NOMO-1 treated with dmso at 0.1 percent for 144 hours (cell line): ENCODE data around the gene TNRC6A.

Source experiments
- DNase-seq: peaks from one replicate; lab custom pipeline; 2025; ENCODE audit not compliant: unreplicated experiment; lab: John Stamatoyannopoulos, UW

TNRC6A gene

DNA sequence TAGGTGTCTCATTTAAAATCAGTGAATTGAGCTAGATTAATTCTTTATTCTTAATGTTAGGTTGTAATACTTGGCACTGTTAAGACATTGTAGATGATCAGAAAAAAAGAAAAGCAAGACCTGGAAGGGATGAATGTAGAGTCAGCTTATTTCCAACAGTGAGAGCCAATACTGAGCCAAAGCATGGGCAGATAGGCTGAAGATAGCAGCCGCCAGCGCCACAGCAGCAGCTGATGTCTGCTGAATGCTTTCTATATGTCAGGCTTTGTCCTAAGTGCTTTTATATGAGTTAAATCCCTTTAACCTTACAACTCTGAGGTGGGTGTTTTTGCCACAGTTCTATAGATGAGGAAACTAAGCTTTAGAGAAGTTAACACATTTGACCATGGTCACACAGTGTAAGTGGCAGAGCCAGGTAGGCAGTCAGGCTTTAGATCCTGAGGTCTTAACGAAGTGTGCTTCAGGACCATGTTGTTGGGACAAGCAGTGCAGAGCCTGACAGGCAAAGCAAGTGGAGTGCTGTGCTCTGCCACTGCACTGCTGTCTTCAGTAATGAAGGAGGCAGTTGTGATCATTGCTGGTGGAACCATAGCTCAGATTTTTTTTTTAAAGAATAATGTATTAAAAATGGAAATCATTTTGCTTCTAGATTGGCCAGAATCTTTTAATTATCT, 25.9 kb downstream of the TNRC6A start:
- no peak for DNase-seq

GRCh38 chr16:24758373-24758772, 28.9 kb downstream of the TNRC6A start:
- DNase-seq: no peak

DNA sequence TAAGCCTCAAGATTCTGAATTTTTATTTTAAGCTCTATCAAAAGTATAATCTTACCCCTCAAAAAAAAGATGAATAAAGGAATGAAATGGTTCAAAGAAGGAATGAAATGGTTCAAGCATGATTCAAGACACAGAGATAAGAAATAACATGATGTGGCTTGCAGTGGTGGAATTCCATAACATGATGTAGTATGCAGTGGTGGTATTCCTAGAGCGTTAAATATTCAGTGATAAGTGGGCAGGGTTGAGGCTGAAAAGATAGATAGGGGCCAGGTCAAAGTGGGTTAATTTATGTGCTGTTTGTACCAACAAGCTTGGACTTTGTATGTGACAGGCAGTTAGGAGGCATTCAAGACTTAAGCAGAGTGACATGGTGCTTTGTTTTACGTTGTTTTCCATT, 29.6 kb downstream of the TNRC6A start:
- DNase-seq: no peak

- no peak for DNase-seq
Observed at GRCh38 chr16:24761526-24761925, 32.1 kb downstream of the TNRC6A start.

DNA sequence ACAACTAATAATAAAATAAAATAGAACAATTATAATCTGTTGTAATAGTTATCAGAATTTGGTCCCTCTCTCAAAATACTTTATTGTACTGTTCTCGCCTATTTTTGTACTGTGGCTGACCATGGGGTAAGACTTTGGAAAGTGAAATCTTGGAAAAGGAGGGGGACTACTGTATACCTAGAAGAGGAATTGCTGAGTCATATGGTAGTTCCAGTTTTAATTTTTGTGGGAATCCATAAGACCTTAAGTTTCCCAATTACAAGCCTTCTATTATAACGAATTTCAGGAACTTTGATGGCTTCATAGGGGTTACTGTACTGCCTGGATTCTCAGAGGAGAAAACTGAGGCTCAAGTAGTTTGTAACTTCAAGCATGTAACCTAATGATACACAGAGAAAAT, 35.5 kb downstream of the TNRC6A start:
- DNase-seq: no peak

GRCh38 chr16:24766057-24766456, 36.6 kb downstream of the TNRC6A start:
- no peak for DNase-seq

GRCh38 chr16:24769806-24770205, 40.4 kb downstream of the TNRC6A start:
- no peak for DNase-seq

- no peak for DNase-seq
Observed at GRCh38 chr16:24771132-24771778, 41.8 kb downstream of the TNRC6A start.

GRCh38 chr16:24771779-24772157, 42.3 kb downstream of the TNRC6A start:
- no peak for DNase-seq

GRCh38 chr16:24773771-24774427, 44.4 kb downstream of the TNRC6A start:
- DNase-seq: no peak

DNA sequence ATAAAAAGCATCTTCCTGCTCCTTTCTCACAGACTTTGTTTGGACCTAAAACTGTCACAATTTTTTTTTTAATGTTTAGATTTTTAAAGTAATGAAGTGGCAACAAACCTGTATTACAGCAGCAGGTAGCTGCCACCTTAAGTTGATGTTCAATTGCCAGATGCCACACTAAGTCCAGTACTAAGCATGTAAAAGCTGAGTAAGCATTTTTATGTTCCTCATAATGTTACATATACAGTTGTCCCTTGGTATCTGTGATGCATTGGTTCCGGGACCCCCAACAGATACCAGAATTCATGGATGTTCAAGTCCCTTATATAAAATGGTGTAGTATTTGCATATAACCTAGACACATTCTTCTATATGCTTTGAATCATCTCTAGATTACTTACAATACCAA, 45.1 kb downstream of the TNRC6A start:
- no peak for DNase-seq

- no peak for DNase-seq
Observed at GRCh38 chr16:24775455-24775854, 46.0 kb downstream of the TNRC6A start.

- DNase-seq: no peak
Observed at GRCh38 chr16:24776501-24777220, 47.2 kb downstream of the TNRC6A start.

DNA sequence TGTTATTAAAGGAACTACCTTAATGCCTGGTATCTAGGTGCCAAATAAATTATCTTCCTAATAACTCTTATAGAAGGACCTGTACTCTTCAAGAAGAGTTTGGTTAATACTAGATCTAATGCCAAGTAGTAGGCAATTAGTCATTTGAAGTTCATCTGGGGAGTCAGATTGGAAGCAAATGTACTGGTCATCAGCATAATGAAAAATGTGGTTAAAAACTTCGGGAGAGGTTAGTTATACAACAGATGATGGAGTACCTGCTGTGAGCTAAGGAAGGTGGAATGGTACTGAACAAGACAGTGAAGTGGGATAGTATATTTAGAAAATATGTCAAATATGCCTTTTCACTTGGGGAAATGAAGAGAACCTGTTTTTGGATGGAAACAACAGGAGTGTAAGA, 49.2 kb downstream of the TNRC6A start:
- no peak for DNase-seq

- DNase-seq: no peak
Observed at GRCh38 chr16:24781256-24781655, 51.8 kb downstream of the TNRC6A start.

- no peak for DNase-seq
Observed at GRCh38 chr16:24784121-24784520, 54.7 kb downstream of the TNRC6A start.

GRCh38 chr16:24789881-24790280, 60.4 kb downstream of the TNRC6A start:
- DNase-seq: no peak

DNA sequence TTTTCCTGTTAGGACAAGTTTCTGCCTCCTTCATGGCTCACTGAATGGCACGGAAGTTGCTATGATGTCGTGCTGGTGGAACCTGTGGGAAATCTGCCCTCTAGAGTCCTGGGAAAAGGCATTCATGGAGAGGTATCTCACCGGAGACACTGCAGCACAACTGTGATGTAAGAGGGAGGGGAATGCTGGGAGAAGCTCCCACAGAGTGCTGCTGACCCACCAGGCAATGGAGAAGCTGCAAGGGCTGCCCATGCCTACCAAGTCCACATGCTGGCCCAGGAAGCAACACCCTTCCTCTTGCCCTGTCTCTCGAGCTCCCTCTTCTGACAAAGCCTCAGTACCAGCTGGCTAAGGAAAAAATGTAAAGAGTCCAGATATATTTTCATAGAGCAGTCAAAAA, 71.1 kb downstream of the TNRC6A start:
- no peak for DNase-seq

DNA sequence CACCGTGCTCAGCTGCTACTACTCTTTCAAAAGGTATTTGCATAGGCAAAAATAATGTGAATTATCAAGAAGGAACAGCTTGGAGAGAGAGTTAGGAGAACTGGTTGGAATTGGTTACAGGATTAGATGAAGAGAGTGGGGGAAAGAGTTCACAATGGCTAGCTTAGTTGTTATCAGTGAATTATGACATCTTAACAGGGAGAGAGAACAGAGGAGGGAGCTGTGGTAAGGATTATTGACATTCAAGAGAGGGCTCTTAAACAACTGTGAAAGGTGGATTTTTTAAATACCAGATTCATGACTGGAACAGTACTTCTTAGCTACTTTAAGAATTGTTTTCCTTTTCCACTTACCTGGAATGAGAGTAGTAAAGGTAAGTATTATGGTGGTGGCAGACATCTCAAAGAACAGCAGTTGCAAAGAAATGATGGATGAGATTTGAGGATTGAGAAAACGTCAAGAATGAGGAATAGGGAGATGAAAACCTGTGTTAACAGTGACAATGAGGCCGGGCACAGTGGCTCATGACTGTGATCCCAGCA, 72.4 kb downstream of the TNRC6A start:
- DNase-seq: no peak

DNA sequence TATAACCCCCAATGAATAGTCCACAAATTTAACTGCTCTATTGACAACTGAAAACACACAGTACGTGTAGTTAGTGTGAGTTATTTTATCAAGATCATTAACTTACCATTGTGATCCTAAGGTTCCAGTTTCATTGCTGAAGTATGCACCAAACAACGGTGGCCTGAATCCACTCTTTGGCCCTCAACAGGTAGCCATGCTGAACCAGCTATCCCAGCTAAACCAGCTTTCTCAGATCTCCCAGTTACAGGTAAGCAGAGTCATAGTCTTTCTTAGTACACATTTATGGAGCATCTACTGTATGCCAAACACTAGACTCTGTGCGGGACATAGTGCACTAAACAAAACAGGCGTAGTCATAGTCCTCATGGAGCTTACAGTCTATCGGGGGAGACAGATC, 76.0 kb downstream of the TNRC6A start:
- no peak for DNase-seq

- no peak for DNase-seq
Observed at GRCh38 chr16:24807301-24807700, 77.8 kb downstream of the TNRC6A start.
